Liver (tissue), 9 donors: ENCODE measurements around the gene CROCC2. TPM values are rescaled to one million over a fixed set of nuclear protein-coding genes. Genes with fewer than 3 reads are reported as not detected.

Experiments
- DNase-seq: peaks from one replicate; pipeline ENCODE4 v3.0.0-alpha.2; 2017; ENCODE audit warnings: low spot score
- H3K27ac ChIP-seq, 2 donors: one replicate each; pipeline ENCODE4 v1.7.0; 2013; ENCODE audit warnings: inconsistent platforms in 2 of 2, low read length in 2 of 2, control low read depth in 1 of 2, low read depth in 1 of 2, mild to moderate bottlenecking in 1 of 2
- H3K27me3 ChIP-seq, 4 donors: one replicate each; pipeline versions ENCODE4 v1.6.1 to v1.7.0; 2013; ENCODE audit warnings: low read length in 3 of 4, inconsistent platforms in 1 of 4, mild to moderate bottlenecking in 1 of 4, moderate library complexity in 1 of 4; ENCODE audit not compliant: control insufficient read depth in 4 of 4, insufficient read depth in 4 of 4
- H3K36me3 ChIP-seq, 4 donors: one replicate each; pipeline versions ENCODE4 v1.6.1 to v1.7.0; 2013; ENCODE audit warnings: low read length in 3 of 4, mild to moderate bottlenecking in 3 of 4, low read depth in 1 of 4, moderate library complexity in 1 of 4; ENCODE audit not compliant: control insufficient read depth in 4 of 4, insufficient read depth in 3 of 4
- H3K4me1 ChIP-seq, 4 donors: one replicate each; pipeline versions ENCODE4 v1.6.1 to v1.7.0; 2013; ENCODE audit warnings: low read length in 3 of 4, mild to moderate bottlenecking in 3 of 4, moderate library complexity in 1 of 4; ENCODE audit not compliant: control insufficient read depth in 4 of 4, insufficient read depth in 4 of 4
- H3K4me3 ChIP-seq, 3 donors: one replicate each; pipeline versions ENCODE4 v1.6.1 to v1.7.0; 2013; ENCODE audit warnings: low read length in 3 of 3, control low read depth in 1 of 3, low read depth in 1 of 3, mild to moderate bottlenecking in 1 of 3
- H3K9ac ChIP-seq, 2 donors: one replicate each; pipeline ENCODE4 v1.7.0; 2013; ENCODE audit warnings: low read length in 2 of 2, mild to moderate bottlenecking in 2 of 2, moderate library complexity in 2 of 2, control low read depth in 1 of 2, low read depth in 1 of 2
- H3K9me3 ChIP-seq, 4 donors: one replicate each; pipeline versions ENCODE4 v1.6.1 to v1.7.0; 2013; ENCODE audit warnings: low read length in 3 of 4; ENCODE audit not compliant: control insufficient read depth in 4 of 4
- ATF3 ChIP-seq: IDR thresholded peaks from 2 replicates; pipeline ENCODE4 v1.6.1; 2016; ENCODE audit warnings: antibody characterized with exemption
- CTCF ChIP-seq: fragments of 150-350 bp; IDR thresholded peaks from 2 replicates; pipeline ENCODE4 v1.5.1; 2017; ENCODE audit warnings: improper control_type of control experiment, low read depth, low read length; ENCODE audit not compliant: missing input control
- EGR1 ChIP-seq, 2 donors: IDR thresholded peaks; 2 replicates each; pipeline ENCODE4 v1.6.1; 2016 to 2018; ENCODE audit warnings: antibody characterized with exemption in 2 of 2, low read depth in 2 of 2
- FOXA1 ChIP-seq: IDR thresholded peaks from 2 replicates; pipeline ENCODE4 v1.6.1; 2016; ENCODE audit warnings: antibody characterized with exemption
- FOXA2 ChIP-seq: IDR thresholded peaks from 2 replicates; pipeline ENCODE4 v1.6.1; 2016; ENCODE audit warnings: antibody characterized with exemption
- GABPA ChIP-seq, 2 donors: IDR thresholded peaks in 1 of 2; conservative IDR thresholded peaks in 1 of 2; 2 replicates each; pipeline ENCODE4 v1.6.1; 2016; ENCODE audit warnings: antibody characterized with exemption in 2 of 2, mild to moderate bottlenecking in 1 of 2, moderate library complexity in 1 of 2
- HNF4A ChIP-seq, 2 donors: conservative IDR thresholded peaks; 2 replicates each; pipeline ENCODE4 v1.6.1; 2016; ENCODE audit warnings: antibody characterized with exemption in 2 of 2, mild to moderate bottlenecking in 2 of 2
- HNF4G ChIP-seq: IDR thresholded peaks from 2 replicates; pipeline ENCODE4 v1.6.1; 2016; ENCODE audit warnings: antibody characterized with exemption
- JUND ChIP-seq, 2 donors: IDR thresholded peaks; 2 replicates each; pipeline ENCODE4 v1.6.1; 2016; ENCODE audit warnings: antibody characterized with exemption in 2 of 2
- MAX ChIP-seq: IDR thresholded peaks from 2 replicates; pipeline ENCODE4 v1.6.1; 2016; ENCODE audit warnings: antibody characterized with exemption
- NR2F2 ChIP-seq: IDR thresholded peaks from 2 replicates; pipeline ENCODE4 v1.6.1; 2016; ENCODE audit warnings: antibody characterized with exemption
- RAD21 ChIP-seq, 2 donors: IDR thresholded peaks; 2 replicates each; pipeline ENCODE4 v1.6.1; 2016; ENCODE audit warnings: antibody characterized with exemption in 2 of 2, mild to moderate bottlenecking in 2 of 2
- REST ChIP-seq: IDR thresholded peaks from 2 replicates; pipeline ENCODE4 v1.6.1; 2016; ENCODE audit warnings: antibody characterized with exemption, mild to moderate bottlenecking
- RXRA ChIP-seq, 2 donors: IDR thresholded peaks; 2 replicates each; pipeline ENCODE4 v1.6.1; 2017 to 2018; ENCODE audit warnings: antibody characterized with exemption in 2 of 2, mild to moderate bottlenecking in 1 of 2
- SP1 ChIP-seq: IDR thresholded peaks from 2 replicates; pipeline ENCODE4 v1.6.1; 2018; ENCODE audit warnings: antibody characterized with exemption, mild to moderate bottlenecking
- TAF1 ChIP-seq: conservative IDR thresholded peaks from 2 replicates; pipeline ENCODE4 v1.6.1; 2016; ENCODE audit warnings: antibody characterized with exemption, mild to moderate bottlenecking
- YY1 ChIP-seq: IDR thresholded peaks from 2 replicates; pipeline ENCODE4 v1.6.1; 2016; ENCODE audit warnings: antibody characterized with exemption, mild to moderate bottlenecking
- ZBTB33 ChIP-seq: IDR thresholded peaks from 2 replicates; pipeline ENCODE4 v1.6.1; 2016; ENCODE audit warnings: antibody characterized with exemption
- WGBS: extraction: QIAGEN DNeasy Blood & Tissue Kit; methylation state at CpG from one replicate; pipeline ENCODE4 v1.1.7; 2013; 5-methylcytosine and 5-hydroxymethylcytosine counted together
- polyA plus RNA-seq, 2 donors: library from polyadenylated mRNA; stranded (reverse) in 1 of 2; unstranded in 1 of 2; fragments of 200-250 nt in 1 of 2; fragments of >200 nt in 1 of 2; fragmentation: Nextera tagmentation in 1 of 2; extraction: Ambion mirVana in 1 of 2; gene quantifications; one replicate each; pipeline versions ENCODE4 v1.2.1 to v1.2.3, GENCODE V29; 2013 to 2015
- total RNA-seq, 2 donors: library from RNA; depleted of rRNA; stranded (reverse); fragments of >200 nt; gene quantifications; one replicate each; pipeline ENCODE4 v1.2.3, GENCODE V29; 2014
- donor health status: healthy.
- donor health status: healthy.
- donor health status: healthy.
- donor health status: healthy.
- donor health status: healthy.

CROCC2 gene
- total and polyA plus RNA-seq, 4 donors, result under 0.01 to 0.13 (median 0.05) TPM

GRCh38 chr2:241030883-241031282 is 124.7 kb downstream of the CROCC2 start:
- peaks cover 0 to 15% (median 6%) of the 10 kb centered on the region in 4 donors for H3K36me3 ChIP-seq
- TF ChIP-seq ZBTB33 (no peak), HNF4A (conservative IDR thresholded peaks at IDR 0.05) (no peak)
- H3K4me3 ChIP-seq, result no peak overlapping the region
- no peak overlapping the region for H3K27ac ChIP-seq
- no peaks in the 10 kb centered on the region for H3K4me1 ChIP-seq
- H3K9me3 ChIP-seq, result peaks cover 0 to 4% (median 1%) of the 10 kb centered on the region in 4 donors
- no peaks in the 10 kb centered on the region for H3K27me3 ChIP-seq
- no peak overlapping the region for H3K9ac ChIP-seq
- 97% methylated on average over 7 of the region's 7 CpGs for WGBS
- DNase-seq, result no peak

- 95% methylated on average over 20 of the region's 20 CpGs for WGBS
- DNase-seq, result no peak
- H3K9ac ChIP-seq, result no peak overlapping the region
- H3K27ac ChIP-seq, result no peak overlapping the region
- H3K4me1 ChIP-seq, result no peaks in the 10 kb centered on the region
- no peaks in the 10 kb centered on the region for H3K27me3 ChIP-seq
- H3K9me3 ChIP-seq, result no peaks in the 10 kb centered on the region
- peaks cover 0 to 15% (median 6%) of the 10 kb centered on the region in 4 donors for H3K36me3 ChIP-seq
- H3K4me3 ChIP-seq, result no peak overlapping the region
- no peak for TF ChIP-seq FOXA2
- TF ChIP-seq GABPA (IDR thresholded peaks at IDR 0.05 in 1 of 2, conservative IDR thresholded peaks at IDR 0.05 in 1 of 2), result no peak
- TF ChIP-seq JUND (IDR thresholded peaks at IDR 0.05), result no peak
- TF ChIP-seq ZBTB33, result no peak
- TF ChIP-seq ATF3, result no peak
- TF ChIP-seq RXRA (IDR thresholded peaks at IDR 0.05), result no peak
- TF ChIP-seq HNF4G, result no peak
- TF ChIP-seq YY1, result no peak
- no peak for TF ChIP-seq REST
- TF ChIP-seq TAF1, result no peak
- no peak for TF ChIP-seq HNF4A (conservative IDR thresholded peaks at IDR 0.05)
- TF ChIP-seq RAD21 (IDR thresholded peaks at IDR 0.05), result no peak
- no peak for TF ChIP-seq EGR1 (IDR thresholded peaks at IDR 0.05; ENCODE audit: low read depth in 2 of 2)
- TF ChIP-seq NR2F2, result no peak
- no peak for TF ChIP-seq SP1
- TF ChIP-seq CTCF, result no peak
- no peak for TF ChIP-seq FOXA1
- no peak for TF ChIP-seq MAX
Measured at GRCh38 chr2:241031436-241032165, 125.5 kb downstream of the CROCC2 start.
